GM19463 (cell line): Measurements from ENCODE around the gene CHST8.
"Not testable (repeated sequence)": the region's sequence is repeated elsewhere in the genome, so short reads cannot be mapped to it uniquely, and the experiment has no call there.

Source experiments
- ATAC-seq: cut with Tn5 transposase; IDR thresholded peaks from one replicate; pipeline ENCODE4 v1.9.1; 2021; ENCODE audit warnings: mild to moderate bottlenecking, moderate library complexity; ENCODE audit not compliant: unreplicated experiment

Gene CHST8

DNA sequence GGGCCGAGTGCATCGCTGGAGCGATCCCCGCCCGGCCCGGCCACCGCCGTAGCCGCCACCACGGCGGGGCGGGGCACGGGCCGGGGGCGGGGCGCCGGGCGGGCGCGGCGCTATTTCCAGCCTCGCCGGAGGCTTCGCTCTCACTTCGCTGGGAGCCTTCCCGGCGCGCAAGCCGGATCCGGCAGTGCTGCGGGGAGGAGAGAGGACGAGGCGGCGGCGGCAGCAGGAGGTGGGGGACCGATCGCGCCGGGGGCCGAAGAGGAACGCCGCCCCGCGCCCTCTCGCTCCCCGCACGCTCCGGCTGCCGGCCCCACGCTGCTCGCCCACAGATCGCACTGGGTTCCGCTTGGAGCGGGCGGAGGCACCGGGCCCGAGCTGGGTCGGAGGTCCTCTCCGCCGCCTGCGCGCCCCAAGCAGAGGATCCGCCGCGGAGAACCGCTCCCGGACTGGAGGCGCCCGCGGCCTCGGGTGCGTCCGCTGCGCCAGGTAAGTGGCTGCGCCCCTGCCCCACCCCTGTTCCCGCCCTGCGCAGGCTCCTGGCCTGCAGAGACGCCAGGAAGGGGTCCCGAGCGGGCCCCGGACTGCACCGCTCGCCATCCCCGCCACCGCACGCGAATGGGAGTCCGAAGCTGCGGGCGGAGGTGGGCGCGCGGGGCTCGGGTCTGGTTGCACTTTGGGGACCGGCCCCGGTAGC, at the start of gene CHST8:
Gene CHST8, plus strand, starts transcription at position 143 of the 694 bp plus-strand sequence. CDS start 67,309 bp downstream, outside the sequence.
- ATAC-seq, result no peak

GRCh38 chr19:33572929-33573328, 48.8 kb upstream of the CHST8 start:
- no peak for ATAC-seq

GRCh38 chr19:33574824-33575223, 46.9 kb upstream of the CHST8 start:
- no peak for ATAC-seq

- ATAC-seq, result no peak
These were observed 43.1 kb upstream of the CHST8 start for GRCh38 chr19:33578697-33579096.

DNA sequence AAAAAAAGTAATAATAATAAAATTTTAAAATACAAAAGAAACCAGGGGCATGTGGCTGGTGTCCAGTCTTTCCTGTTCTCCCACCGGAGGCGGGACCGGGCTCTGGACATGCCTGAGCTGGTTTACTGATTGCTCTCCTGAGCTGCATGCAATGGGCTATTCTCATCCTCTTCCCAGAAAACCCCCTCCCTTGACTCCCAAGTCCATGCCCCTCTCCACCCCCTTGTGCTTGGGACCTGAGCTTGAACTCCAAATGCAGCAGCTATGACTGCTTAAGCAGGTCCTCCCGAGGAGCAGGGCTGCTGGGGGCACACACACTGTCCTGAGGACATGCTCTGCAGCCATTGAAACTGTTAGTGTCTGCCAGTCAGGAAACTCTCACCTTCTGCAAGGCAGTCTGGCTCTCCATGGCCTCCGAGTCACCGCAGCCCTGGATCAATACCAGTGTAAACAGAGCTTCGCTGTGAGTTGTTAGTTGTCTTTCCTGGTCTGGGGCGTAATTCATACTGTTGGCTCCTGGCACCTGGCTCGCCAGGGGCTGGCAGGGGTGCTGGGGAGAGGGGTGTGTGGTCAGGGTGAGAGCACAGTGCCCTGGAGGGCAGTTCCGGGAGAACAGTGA, 41.6 kb upstream of the CHST8 start:
- no peak for ATAC-seq

GRCh38 chr19:33580645-33581037, 41.1 kb upstream of the CHST8 start:
- no peak for ATAC-seq

DNA sequence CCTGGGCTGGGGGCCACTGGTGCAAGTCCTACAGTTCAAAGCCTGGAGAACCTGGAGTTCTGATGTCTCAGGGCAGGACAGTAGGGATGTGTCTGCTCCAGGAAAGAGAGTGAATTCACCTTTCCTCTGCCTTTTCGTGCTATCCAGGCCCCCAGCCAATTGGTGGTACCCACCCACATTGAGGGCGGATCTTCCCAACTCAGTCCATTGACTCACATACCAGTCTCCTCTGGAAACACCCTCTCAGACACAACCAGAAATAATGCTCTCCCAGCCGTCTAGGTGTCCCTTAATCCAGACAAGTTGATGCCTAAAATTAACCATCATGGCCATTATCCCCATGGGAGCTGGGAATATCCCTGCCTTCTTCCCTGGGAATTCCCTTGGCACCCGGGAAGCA, 38.8 kb upstream of the CHST8 start:
- ATAC-seq, result no peak

DNA sequence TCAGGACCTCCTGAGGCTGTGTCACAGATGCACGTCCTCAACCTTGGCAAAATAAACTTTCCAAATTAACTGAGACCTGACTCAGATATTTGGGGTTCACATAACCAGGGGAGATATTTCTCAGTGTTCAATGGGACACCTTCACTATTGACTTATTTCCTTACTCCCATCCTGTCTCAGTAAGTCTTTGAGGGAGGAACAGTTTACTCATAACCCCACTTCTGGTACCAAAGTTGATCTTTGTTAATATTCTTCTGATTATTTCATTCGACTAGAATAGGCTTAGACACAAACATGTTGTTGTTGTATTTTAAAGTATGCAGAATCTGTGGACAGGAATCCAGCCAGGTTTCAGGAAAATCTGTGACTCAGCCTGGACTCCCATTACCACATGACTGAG, 34.6 kb upstream of the CHST8 start:
- ATAC-seq, result no peak

- no peak for ATAC-seq
These were observed 31.5 kb upstream of the CHST8 start for GRCh38 chr19:33590224-33590623.

DNA sequence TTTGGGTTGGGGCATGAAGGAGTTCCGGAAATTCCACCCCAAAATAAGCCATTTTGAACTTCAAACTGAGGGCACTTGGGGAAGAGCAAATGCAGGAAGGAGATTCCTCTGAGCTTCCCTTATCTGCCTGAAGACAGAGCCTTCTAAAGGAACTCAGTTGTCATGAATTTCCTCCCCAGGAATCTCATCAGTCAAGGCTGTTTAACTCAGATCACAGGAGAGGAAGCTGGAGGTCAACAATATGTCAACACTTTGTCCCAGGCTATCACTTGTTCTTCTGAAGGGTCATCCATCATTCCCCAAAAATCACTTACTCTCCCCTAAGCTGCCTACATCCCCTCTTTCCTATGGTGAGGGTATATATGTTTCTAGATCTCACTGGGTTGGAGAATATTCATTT, 26.0 kb upstream of the CHST8 start:
- no peak for ATAC-seq

DNA sequence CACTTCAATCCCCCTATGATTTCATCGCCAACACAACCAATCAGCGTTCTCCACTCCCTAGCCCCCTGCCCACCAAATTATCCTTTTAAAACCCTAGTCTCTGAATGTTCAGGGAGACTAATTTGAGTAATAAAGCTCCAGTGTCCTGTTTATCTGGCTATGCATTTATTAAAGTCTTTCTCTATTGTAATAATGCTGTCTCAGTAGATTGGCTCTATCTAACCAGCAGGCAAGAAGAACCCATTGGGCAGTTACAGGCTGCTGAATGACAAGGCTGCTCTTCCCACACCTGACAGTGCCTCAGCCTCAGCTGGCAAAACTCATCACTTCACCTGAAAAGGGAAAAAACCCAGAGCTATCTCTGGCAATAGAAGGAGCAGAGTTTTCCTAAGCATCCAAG, 20.2 kb upstream of the CHST8 start:
- no peak for ATAC-seq

- no peak for ATAC-seq
These were observed 19.1 kb upstream of the CHST8 start for GRCh38 chr19:33602576-33603204.

- ATAC-seq, result no peak
These were observed 18.4 kb upstream of the CHST8 start for GRCh38 chr19:33603377-33603776.

- ATAC-seq, result no peak
These were observed 17.1 kb upstream of the CHST8 start for GRCh38 chr19:33604651-33605050.

DNA sequence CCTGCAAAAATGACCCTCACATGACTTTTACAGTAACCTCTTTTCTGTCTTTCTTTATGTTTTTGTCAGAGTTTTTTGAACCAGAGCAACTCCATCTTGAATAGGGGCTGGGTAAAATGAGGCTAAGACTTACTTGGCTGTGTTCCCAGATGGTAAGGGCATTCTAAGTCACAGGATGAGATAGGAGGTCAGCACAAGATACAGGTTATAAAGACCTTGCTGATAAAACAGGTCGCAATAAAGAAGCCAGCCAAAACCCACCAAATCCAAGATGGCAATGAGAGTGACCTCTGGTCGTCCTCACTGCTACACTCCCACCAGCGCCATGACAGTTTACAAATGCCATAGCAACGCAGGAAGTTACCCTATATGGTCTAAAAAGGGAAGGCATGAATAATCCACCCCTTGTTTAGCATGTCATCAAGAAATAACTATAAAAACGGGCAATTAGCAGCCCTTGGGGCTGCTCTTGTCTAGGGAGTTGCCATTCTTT, 15.9 kb upstream of the CHST8 start:
- not testable (repeated sequence) for ATAC-seq

- ATAC-seq, result no peak
These were observed 15.2 kb upstream of the CHST8 start for GRCh38 chr19:33606556-33606955.

GRCh38 chr19:33609353-33609752, 12.4 kb upstream of the CHST8 start:
- no peak for ATAC-seq

DNA sequence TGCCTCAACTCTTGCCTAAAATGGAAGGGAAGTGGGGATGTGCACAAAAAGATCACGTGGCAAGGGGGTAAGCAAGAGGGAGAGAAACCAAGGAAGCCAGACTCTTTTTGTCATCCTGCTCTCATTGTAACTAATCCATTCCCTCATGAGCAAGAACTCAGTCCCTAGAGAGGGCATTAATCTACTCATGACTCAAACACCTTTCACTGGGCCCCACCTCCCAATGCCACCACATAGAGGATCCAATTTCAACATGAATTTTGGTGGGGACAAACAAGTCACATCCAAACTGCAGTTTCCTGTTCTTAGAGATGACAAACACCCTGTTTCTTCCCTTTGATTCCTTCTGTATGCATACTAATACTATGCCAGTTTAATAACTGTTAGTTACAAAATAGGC, 11.2 kb upstream of the CHST8 start:
- no peak for ATAC-seq

- no peak for ATAC-seq
These were observed 8.7 kb upstream of the CHST8 start for GRCh38 chr19:33612928-33613619.

GRCh38 chr19:33613620-33614000, 8.1 kb upstream of the CHST8 start:
- ATAC-seq, result no peak

DNA sequence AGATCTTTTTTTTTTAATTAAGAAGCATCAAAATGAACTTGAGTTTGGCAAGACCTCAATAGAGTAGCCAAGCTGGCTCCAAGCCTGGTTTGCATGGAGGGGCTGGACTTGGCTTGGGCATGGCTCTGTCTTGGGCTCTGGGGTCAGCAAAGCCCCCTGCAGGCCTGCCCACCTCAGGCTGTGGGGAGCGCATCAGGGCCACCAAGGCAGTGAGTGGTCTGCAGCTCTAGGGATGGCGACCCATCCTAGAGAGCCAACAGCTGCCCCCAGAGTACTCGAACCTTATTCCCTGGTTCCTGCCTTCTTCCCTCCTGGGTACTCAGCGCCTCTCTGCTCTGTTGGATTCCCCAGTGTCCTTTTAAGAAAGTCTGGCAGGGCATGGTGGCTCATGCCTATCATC, 5.4 kb upstream of the CHST8 start:
- ATAC-seq, result no peak

DNA sequence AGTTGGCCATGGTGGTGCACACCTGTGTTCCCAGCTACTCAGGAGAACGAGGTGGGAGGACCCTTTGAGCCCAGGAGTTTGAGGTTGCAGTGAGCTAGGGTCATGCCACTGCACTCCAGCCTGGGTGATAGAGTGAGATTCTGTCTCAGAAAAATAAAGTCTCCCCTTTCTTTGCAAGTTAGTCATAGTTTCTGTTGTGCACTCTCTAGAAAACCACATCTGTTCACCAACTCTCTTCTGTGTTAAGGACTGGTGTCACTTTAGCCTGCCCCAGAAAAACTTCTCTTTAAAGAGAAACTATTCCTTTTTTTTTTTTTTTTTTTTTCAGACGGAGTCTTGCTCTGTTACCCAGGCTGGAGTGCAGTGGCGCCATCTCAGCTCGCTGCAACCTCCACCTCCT, 4.9 kb upstream of the CHST8 start:
- ATAC-seq, result no peak
